ENCODE measurements around the gene RPL10.

Gene RPL10

GRCh38 chrX:154352012-154352401 lies 46.2 kb upstream of the RPL10 start:
- DNase-seq (ENCODE audit: low read depth): no peak
- no peak for TF ChIP-seq CTCF (conservative IDR thresholded peaks at IDR 0.05; ENCODE audit: low read length)
- H3K4me3 ChIP-seq (ENCODE audit: low read length): no peak overlapping the region

- no peak for DNase-seq (ENCODE audit: low read depth)
- H3K4me3 ChIP-seq (ENCODE audit: low read length): no peak overlapping the region
- TF ChIP-seq CTCF (conservative IDR thresholded peaks at IDR 0.05; ENCODE audit: low read length): no peak
Observed at GRCh38 chrX:154352466-154352865, 45.7 kb upstream of the RPL10 start.

GRCh38 chrX:154353172-154353843 lies 44.9 kb upstream of the RPL10 start:
- DNase-seq (ENCODE audit: low read depth): no peak
- no peak for TF ChIP-seq CTCF (conservative IDR thresholded peaks at IDR 0.05; ENCODE audit: low read length)
- H3K4me3 ChIP-seq (ENCODE audit: low read length): no peak overlapping the region

- H3K4me3 ChIP-seq (ENCODE audit: low read length): no peak overlapping the region
- TF ChIP-seq CTCF (conservative IDR thresholded peaks at IDR 0.05; ENCODE audit: low read length): no peak
- no peak for DNase-seq (ENCODE audit: low read depth)
Observed at GRCh38 chrX:154354013-154354412, 44.2 kb upstream of the RPL10 start.

- TF ChIP-seq CTCF (conservative IDR thresholded peaks at IDR 0.05; ENCODE audit: low read length): no peak
- no peak for DNase-seq (ENCODE audit: low read depth)
- no peak overlapping the region for H3K4me3 ChIP-seq (ENCODE audit: low read length)
Observed at GRCh38 chrX:154354516-154354915, 43.7 kb upstream of the RPL10 start.

- DNase-seq (ENCODE audit: low read depth): no peak
- TF ChIP-seq CTCF (conservative IDR thresholded peaks at IDR 0.05; ENCODE audit: low read length): no peak
- H3K4me3 ChIP-seq (ENCODE audit: low read length): no peak overlapping the region
Observed at GRCh38 chrX:154355094-154355775, 42.9 kb upstream of the RPL10 start.

GRCh38 chrX:154355776-154356140 lies 42.4 kb upstream of the RPL10 start:
- no peak overlapping the region for H3K4me3 ChIP-seq (ENCODE audit: low read length)
- no peak for TF ChIP-seq CTCF (conservative IDR thresholded peaks at IDR 0.05; ENCODE audit: low read length)
- DNase-seq (ENCODE audit: low read depth): no peak

Measured in AG10803 (cell line).